Panc1 (cell line): ENCODE results near the gene GGA1. TPM values are rescaled to one million over a fixed set of nuclear protein-coding genes. Genes with fewer than 3 reads are reported as not detected.

ENCODE experiments used
- ATAC-seq: fragments of 200-7000 bp; cut with Tn5 transposase; 2 replicates; pipeline ENCODE4 v1.9.1; 2020; ENCODE audit warnings: mild to moderate bottlenecking, moderate library complexity
- BruUV-seq: library from RNA; stranded (reverse); fragments of 400-500 nt; replicated peaks from 2 replicates; lab custom pipeline; 2021; lab: Mats Ljungman, UMichigan
- CTCF ChIA-PET: fragments of 300-600 bp; sonication (Branson Sonifier 250); formaldehyde crosslinking; loops from one replicate; lab custom pipeline; 2022; ENCODE audit warnings: antibody characterized with exemption; lab: Charles Lee
- POLR2A ChIA-PET: fragments of 300-600 bp; sonication (Branson Sonifier 250); formaldehyde crosslinking; loops from one replicate; lab custom pipeline; 2022; ENCODE audit warnings: antibody characterized with exemption; lab: Charles Lee
- DNase-seq: peaks from one replicate; pipeline ENCODE4 v3.0.0-alpha.2; 2010; ENCODE audit warnings: low read depth, low spot score
- H3K27ac ChIP-seq: 2 replicates; pipeline ENCODE4 v1.5.1; 2011; ENCODE audit warnings: mild to moderate bottlenecking, low read length, inconsistent platforms
- H3K27me3 ChIP-seq: fragments of 200-500 bp; sonication (Bioruptor generic); 2 replicates; pipeline ENCODE4 v1.6.0; 2014; ENCODE audit warnings: low read length, inconsistent platforms; ENCODE audit not compliant: control insufficient read depth, insufficient read depth
- H3K36me3 ChIP-seq: fragments of 200-500 bp; sonication (Bioruptor generic); 2 replicates; pipeline ENCODE4 v1.5.1; 2014; ENCODE audit warnings: inconsistent platforms, mild to moderate bottlenecking, low read length, moderate library complexity; ENCODE audit not compliant: control insufficient read depth, insufficient read depth
- H3K4me1 ChIP-seq: 2 replicates; pipeline ENCODE4 v1.5.1; 2011; ENCODE audit warnings: inconsistent platforms, mild to moderate bottlenecking, low read length, moderate library complexity; ENCODE audit not compliant: control insufficient read depth, insufficient read depth
- H3K4me3 ChIP-seq, 2 experiments: 2 replicates each; pipeline ENCODE4 v1.5.1; 2011 to 2012; ENCODE audit warnings: low read depth in 2 of 2, low read length in 2 of 2, mild to moderate bottlenecking in 2 of 2, inconsistent platforms in 1 of 2, moderate library complexity in 1 of 2
- H3K9me3 ChIP-seq: fragments of 200-500 bp; sonication (Bioruptor generic); 2 replicates; pipeline ENCODE4 v1.5.1; 2014; ENCODE audit warnings: low read depth, mild to moderate bottlenecking, inconsistent platforms, low read length, moderate library complexity; ENCODE audit not compliant: control insufficient read depth, insufficient read depth
- POLR2AphosphoS5 ChIP-seq: IDR thresholded peaks from 2 replicates; pipeline ENCODE4 v1.6.1; 2012; ENCODE audit warnings: mild to moderate bottlenecking, low read depth, low read length, moderate library complexity
- REST ChIP-seq, 2 experiments: IDR thresholded peaks; 2 replicates each; pipeline ENCODE4 v1.6.1; 2011 to 2012; ENCODE audit warnings: low read depth in 2 of 2, control low read depth in 1 of 2, low read length in 1 of 2, mild to moderate bottlenecking in 1 of 2, moderate library complexity in 1 of 2; ENCODE audit not compliant: insufficient read depth in 1 of 2
- SIN3A ChIP-seq: IDR thresholded peaks from 2 replicates; pipeline ENCODE4 v1.6.1; 2012; ENCODE audit warnings: low read depth, mild to moderate bottlenecking, low read length, moderate library complexity, borderline replicate concordance; ENCODE audit not compliant: insufficient read depth
- TCF7L2 ChIP-seq: IDR thresholded peaks from 2 replicates; pipeline ENCODE4 v1.6.1; 2011; ENCODE audit warnings: mild to moderate bottlenecking, low read depth, low read length, inconsistent platforms
- in situ Hi-C: cut with HindIII; loops from 2 replicates; pipeline ENCODE4 v1.10.0; 2016; ENCODE audit warnings: low sequenced_read_pairs, low pct_unique_long_range_greater_than_20kb
- intact Hi-C: fragments of 100-400 bp; cut with micrococcal nuclease; formaldehyde crosslinking; loops from one replicate; pipeline ENCODE4 v1.10.0; 2022; ENCODE audit not compliant: unreplicated experiment
- total RNA-seq: library from RNA; stranded (reverse); gene quantifications from one replicate; pipeline ENCODE4 v1.2.1, GENCODE V29; 2021; ENCODE audit not compliant: unreplicated experiment
- TF ChIP-seq, protein P1 (sequence below): fragments of 450-650 bp; IDR thresholded peaks from 2 replicates; pipeline ENCODE4 v1.5.1; 2017; ENCODE audit warnings: mild to moderate bottlenecking

Gene GGA1
- total RNA-seq, 1 experiment from 2014 or later: 45.4 TPM

DNA sequence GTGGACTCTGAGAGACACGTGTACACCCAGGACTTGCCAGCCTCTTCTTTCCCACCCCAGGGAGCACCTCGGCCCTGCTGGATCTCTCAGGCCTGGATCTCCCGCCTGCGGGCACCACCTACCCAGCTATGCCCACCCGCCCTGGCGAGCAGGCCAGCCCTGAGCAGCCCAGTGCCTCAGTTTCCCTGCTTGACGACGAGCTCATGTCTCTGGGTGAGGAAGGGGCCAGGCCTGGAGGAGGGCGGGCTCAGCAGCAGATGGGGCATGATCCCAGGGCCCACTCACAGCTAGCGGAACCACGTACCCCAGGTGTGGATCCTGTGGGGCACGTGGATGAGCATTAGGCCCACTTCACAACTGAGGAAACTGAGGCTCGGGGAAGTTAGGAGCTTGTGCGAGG, 17.1 kb downstream of the GGA1 start:
- POLR2A ChIA-PET: no interaction called here
- Histone ChIP-seq H3K27me3 (no peaks in the 10 kb centered on the region), H3K27ac (no peak overlapping the region), H3K36me3 (no peaks in the 10 kb centered on the region), H3K9me3 (no peaks in the 10 kb centered on the region), H3K4me1 (no peaks in the 10 kb centered on the region), H3K4me3 (no peak overlapping the region)
- intact Hi-C loops (no loop called here), in situ Hi-C loops (no loop called here)
- CTCF ChIA-PET: interaction anchor here (1.2 kb wide), 1 partner anchor 9 kb away, joined by 3 read pairs; no protein-coding TSS in a partner anchor
- TF ChIP-seq SIN3A (no peak), TCF7L2 (no peak), REST (IDR thresholded peaks at IDR 0.05; ENCODE audit: insufficient read depth in 1 of 2, low read depth in 2 of 2, low read length in 1 of 2) (no peak), POLR2AphosphoS5 (no peak)
- TF ChIP-seq, protein P1, sequence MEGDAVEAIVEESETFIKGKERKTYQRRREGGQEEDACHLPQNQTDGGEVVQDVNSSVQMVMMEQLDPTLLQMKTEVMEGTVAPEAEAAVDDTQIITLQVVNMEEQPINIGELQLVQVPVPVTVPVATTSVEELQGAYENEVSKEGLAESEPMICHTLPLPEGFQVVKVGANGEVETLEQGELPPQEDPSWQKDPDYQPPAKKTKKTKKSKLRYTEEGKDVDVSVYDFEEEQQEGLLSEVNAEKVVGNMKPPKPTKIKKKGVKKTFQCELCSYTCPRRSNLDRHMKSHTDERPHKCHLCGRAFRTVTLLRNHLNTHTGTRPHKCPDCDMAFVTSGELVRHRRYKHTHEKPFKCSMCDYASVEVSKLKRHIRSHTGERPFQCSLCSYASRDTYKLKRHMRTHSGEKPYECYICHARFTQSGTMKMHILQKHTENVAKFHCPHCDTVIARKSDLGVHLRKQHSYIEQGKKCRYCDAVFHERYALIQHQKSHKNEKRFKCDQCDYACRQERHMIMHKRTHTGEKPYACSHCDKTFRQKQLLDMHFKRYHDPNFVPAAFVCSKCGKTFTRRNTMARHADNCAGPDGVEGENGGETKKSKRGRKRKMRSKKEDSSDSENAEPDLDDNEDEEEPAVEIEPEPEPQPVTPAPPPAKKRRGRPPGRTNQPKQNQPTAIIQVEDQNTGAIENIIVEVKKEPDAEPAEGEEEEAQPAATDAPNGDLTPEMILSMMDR: no peak
- DNase-seq: no peak
- no TSS peak for BruUV-seq
- ATAC-seq: no peak

GRCh38 chr22:37626144-37626543, 17.5 kb downstream of the GGA1 start:
- POLR2A ChIA-PET: no interaction called here
- TF ChIP-seq SIN3A: no peak
- TF ChIP-seq TCF7L2: no peak
- no peak for TF ChIP-seq REST (IDR thresholded peaks at IDR 0.05; ENCODE audit: insufficient read depth in 1 of 2, low read depth in 2 of 2, low read length in 1 of 2)
- TF ChIP-seq POLR2AphosphoS5: no peak
- TF ChIP-seq, protein P1: no peak
- no TSS peak for BruUV-seq
- Histone ChIP-seq H3K36me3 (no peaks in the 10 kb centered on the region), H3K4me1 (no peaks in the 10 kb centered on the region), H3K4me3 (no peak overlapping the region), H3K9me3 (no peaks in the 10 kb centered on the region), H3K27me3 (no peaks in the 10 kb centered on the region), H3K27ac (no peak overlapping the region)
- no peak for ATAC-seq
- no peak for DNase-seq
- in situ Hi-C loops (no loop called here), intact Hi-C loops (no loop called here)
- CTCF ChIA-PET: interaction anchor here (1.2 kb wide), 1 partner anchor 8 kb away, joined by 3 read pairs; no protein-coding TSS in a partner anchor
